HepG2 (cell line): ENCODE measurements around the gene FAM171A2. TPM values are rescaled to one million over a fixed set of nuclear protein-coding genes. Genes with fewer than 3 reads are reported as not detected.
A peak's percentile ranks its signal among the peaks of the same experiment; 100 is the strongest.

ENCODE experiments used
- FOXM1 ChIP-seq: sonication (generic); formaldehyde crosslinking; IDR thresholded peaks from 2 replicates; pipeline ENCODE4 v1.5.0; 2020; ENCODE audit warnings: missing genetic modification reagents
- KMT2A ChIP-seq: sonication (generic); formaldehyde crosslinking; IDR thresholded peaks from 2 replicates; pipeline ENCODE4 v1.4.0; 2020; ENCODE audit warnings: missing genetic modification reagents
- KMT2B ChIP-seq: IDR thresholded peaks from 2 replicates; pipeline ENCODE4 v1.6.1; 2016; ENCODE audit warnings: missing genetic modification reagents, missing compliant biosample characterization
- MTF2 ChIP-seq: sonication (generic); formaldehyde crosslinking; IDR thresholded peaks from 2 replicates; pipeline ENCODE4 v1.5.0; 2020; ENCODE audit warnings: missing genetic modification reagents, borderline replicate concordance
- MXD4 ChIP-seq: IDR thresholded peaks from 2 replicates; pipeline ENCODE4 v1.6.1; 2016; ENCODE audit warnings: mild to moderate bottlenecking, missing biosample characterization, missing genetic modification reagents
- RELA ChIP-seq: sonication (generic); formaldehyde crosslinking; IDR thresholded peaks from 2 replicates; pipeline ENCODE4 v1.4.0; 2020; ENCODE audit warnings: missing genetic modification reagents
- RFXAP ChIP-seq: sonication (generic); formaldehyde crosslinking; IDR thresholded peaks from 2 replicates; pipeline ENCODE4 v1.4.0; 2020; ENCODE audit warnings: missing genetic modification reagents, borderline replicate concordance
- SAFB2 ChIP-seq: sonication (generic); formaldehyde crosslinking; IDR thresholded peaks from 2 replicates; pipeline ENCODE4 v1.5.1; 2020; ENCODE audit warnings: missing genetic modification reagents, low read depth, mild to moderate bottlenecking, borderline replicate concordance
- ZNF160 ChIP-seq: sonication (generic); formaldehyde crosslinking; IDR thresholded peaks from 2 replicates; pipeline ENCODE4 v1.8.0; 2022; ENCODE audit warnings: mild to moderate bottlenecking, inconsistent platforms, missing genetic modification reagents
- ZNF256 ChIP-seq: sonication (generic); formaldehyde crosslinking; conservative IDR thresholded peaks from 2 replicates; pipeline ENCODE4 v1.4.0; 2020; ENCODE audit warnings: missing genetic modification reagents
- ZNF564 ChIP-seq: sonication (generic); formaldehyde crosslinking; IDR thresholded peaks from 2 replicates; pipeline ENCODE4 v1.8.1; 2023; ENCODE audit warnings: mild to moderate bottlenecking, missing genetic modification reagents
- ZNF883 ChIP-seq: sonication (generic); formaldehyde crosslinking; IDR thresholded peaks from 2 replicates; pipeline ENCODE4 v1.5.1; 2020; ENCODE audit warnings: mild to moderate bottlenecking, missing genetic modification reagents; ENCODE audit errors: not compliant biosample characterization
- polyA plus RNA-seq, 8 experiments: library from polyadenylated mRNA; depleted of rRNA in 3 of 8; stranded (reverse) in 7 of 8; unstranded in 1 of 8; fragments of >200 nt; fragmentation: Illumina TruSeq in 4 of 8; extraction: Trizol in 4 of 8; gene quantifications; 2 replicates each; pipeline versions ENCODE4 v1.2.1 to v1.2.3, GENCODE V29; 2011 to 2016; ENCODE audit warnings: low read depth in 4 of 8, missing spikeins in 1 of 8, mixed read lengths in 1 of 8; ENCODE audit not compliant: insufficient read depth in 1 of 8
- total RNA-seq, 5 experiments: library from RNA; depleted of rRNA; stranded (reverse); fragments of >200 nt; fragmentation: Illumina TruSeq; extraction: Trizol; gene quantifications; 2 replicates each; pipeline ENCODE4 v1.2.3, GENCODE V29; 2016; ENCODE audit warnings: low read depth in 1 of 5
- TF ChIP-seq, protein P1 (sequence below), 2 experiments: fragments of 450-650 bp in 1 of 2; sonication (generic) in 1 of 2; formaldehyde crosslinking in 1 of 2; IDR thresholded peaks; 2 replicates each; pipeline versions ENCODE4 v1.6.1 to v1.8.0; 2016 to 2022; ENCODE audit warnings: antibody characterized with exemption in 1 of 2, mild to moderate bottlenecking in 1 of 2, missing genetic modification reagents in 1 of 2
- TF ChIP-seq, protein P2 (sequence below): sonication (generic); formaldehyde crosslinking; IDR thresholded peaks from 2 replicates; pipeline ENCODE4 v1.4.0; 2020; ENCODE audit warnings: missing genetic modification reagents

FAM171A2 gene
- total and polyA plus RNA-seq, 2 of the 13 experiments (the other 11 are each of a cell fraction or from before 2014, with no cell fraction given), result 1.8 to 3.6 TPM

DNA sequence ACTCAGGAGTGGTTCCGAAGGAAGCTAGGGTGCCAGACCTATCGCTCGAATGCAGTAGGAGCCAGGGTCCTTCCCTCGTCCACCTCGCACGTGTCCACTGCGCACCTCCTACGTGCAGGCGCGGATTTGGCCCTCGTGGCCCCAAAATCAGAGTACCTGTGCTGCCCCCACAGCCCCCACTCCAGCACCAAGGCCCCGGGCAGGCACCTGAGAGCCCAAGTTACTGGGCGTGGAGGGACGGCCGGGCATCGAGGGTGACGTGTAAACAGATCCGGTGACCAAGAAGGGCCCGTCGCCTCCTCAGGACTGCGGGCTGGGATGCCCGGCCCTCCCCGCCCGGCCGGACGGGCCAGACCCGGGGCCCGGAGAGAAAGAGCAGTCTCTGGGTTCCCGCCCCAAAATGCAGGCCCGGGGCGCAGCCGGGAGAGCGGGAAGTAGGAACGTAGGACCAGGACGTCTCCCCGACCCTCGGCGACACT lies 39.5 kb downstream of the FAM171A2 start (continued):
- TF ChIP-seq, protein P1, sequence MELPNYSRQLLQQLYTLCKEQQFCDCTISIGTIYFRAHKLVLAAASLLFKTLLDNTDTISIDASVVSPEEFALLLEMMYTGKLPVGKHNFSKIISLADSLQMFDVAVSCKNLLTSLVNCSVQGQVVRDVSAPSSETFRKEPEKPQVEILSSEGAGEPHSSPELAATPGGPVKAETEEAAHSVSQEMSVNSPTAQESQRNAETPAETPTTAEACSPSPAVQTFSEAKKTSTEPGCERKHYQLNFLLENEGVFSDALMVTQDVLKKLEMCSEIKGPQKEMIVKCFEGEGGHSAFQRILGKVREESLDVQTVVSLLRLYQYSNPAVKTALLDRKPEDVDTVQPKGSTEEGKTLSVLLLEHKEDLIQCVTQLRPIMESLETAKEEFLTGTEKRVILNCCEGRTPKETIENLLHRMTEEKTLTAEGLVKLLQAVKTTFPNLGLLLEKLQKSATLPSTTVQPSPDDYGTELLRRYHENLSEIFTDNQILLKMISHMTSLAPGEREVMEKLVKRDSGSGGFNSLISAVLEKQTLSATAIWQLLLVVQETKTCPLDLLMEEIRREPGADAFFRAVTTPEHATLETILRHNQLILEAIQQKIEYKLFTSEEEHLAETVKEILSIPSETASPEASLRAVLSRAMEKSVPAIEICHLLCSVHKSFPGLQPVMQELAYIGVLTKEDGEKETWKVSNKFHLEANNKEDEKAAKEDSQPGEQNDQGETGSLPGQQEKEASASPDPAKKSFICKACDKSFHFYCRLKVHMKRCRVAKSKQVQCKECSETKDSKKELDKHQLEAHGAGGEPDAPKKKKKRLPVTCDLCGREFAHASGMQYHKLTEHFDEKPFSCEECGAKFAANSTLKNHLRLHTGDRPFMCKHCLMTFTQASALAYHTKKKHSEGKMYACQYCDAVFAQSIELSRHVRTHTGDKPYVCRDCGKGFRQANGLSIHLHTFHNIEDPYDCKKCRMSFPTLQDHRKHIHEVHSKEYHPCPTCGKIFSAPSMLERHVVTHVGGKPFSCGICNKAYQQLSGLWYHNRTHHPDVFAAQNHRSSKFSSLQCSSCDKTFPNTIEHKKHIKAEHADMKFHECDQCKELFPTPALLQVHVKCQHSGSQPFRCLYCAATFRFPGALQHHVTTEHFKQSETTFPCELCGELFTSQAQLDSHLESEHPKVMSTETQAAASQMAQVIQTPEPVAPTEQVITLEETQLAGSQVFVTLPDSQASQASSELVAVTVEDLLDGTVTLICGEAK (IDR thresholded peaks at IDR 0.05), result no peak
- TF ChIP-seq, protein P1 (CRISPR knock-in tag; IDR thresholded peaks at IDR 0.05), result peak; percentile 70
- peak; percentile 6; the same call in 1 of the 2 replicates for TF ChIP-seq KMT2A (CRISPR knock-in tag)
- 0 out of 2 replicates have a peak, but pooled peaks have one; percentile 5 for TF ChIP-seq RFXAP (CRISPR knock-in tag)
- TF ChIP-seq SAFB2 (CRISPR knock-in tag), result 0 out of 2 replicates have a peak, but pooled peaks have one; percentile 6
- TF ChIP-seq ZNF883 (CRISPR knock-in tag), result peak; percentile 8
- TF ChIP-seq KMT2B (CRISPR knock-in tag), result peak; percentile 37; the same call in 1 of the 2 replicates
- no peak for TF ChIP-seq MTF2 (CRISPR knock-in tag)
- peak; percentile 55 for TF ChIP-seq ZNF564
- 0 out of 2 replicates have a peak, but pooled peaks have one; percentile 21 for TF ChIP-seq ZNF160 (CRISPR knock-in tag)
- peak; percentile 14; the same call in 1 of the 2 replicates for TF ChIP-seq MXD4
- TF ChIP-seq FOXM1, result peak; percentile 16; the same call in 1 of the 2 replicates
- peak; percentile 17; the same call in 1 of the 2 replicates for TF ChIP-seq RELA (CRISPR knock-in tag)
- 0 out of 2 replicates have a peak, but pooled peaks have one; percentile 23 for TF ChIP-seq ZNF256 (CRISPR knock-in tag)
- TF ChIP-seq, protein P2, sequence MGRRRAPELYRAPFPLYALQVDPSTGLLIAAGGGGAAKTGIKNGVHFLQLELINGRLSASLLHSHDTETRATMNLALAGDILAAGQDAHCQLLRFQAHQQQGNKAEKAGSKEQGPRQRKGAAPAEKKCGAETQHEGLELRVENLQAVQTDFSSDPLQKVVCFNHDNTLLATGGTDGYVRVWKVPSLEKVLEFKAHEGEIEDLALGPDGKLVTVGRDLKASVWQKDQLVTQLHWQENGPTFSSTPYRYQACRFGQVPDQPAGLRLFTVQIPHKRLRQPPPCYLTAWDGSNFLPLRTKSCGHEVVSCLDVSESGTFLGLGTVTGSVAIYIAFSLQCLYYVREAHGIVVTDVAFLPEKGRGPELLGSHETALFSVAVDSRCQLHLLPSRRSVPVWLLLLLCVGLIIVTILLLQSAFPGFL (CRISPR knock-in tag), result no peak
